Ascending aorta (tissue), 2 donors: ENCODE measurements around the gene NLGN3. TPM values are rescaled to one million over a fixed set of nuclear protein-coding genes. Genes with fewer than 3 reads are reported as not detected.

Source experiments
- DNase-seq, 2 donors: peaks; one replicate each; pipeline ENCODE4 v3.0.0-alpha.2; 2019; ENCODE audit warnings: low spot score in 2 of 2
- H3K27ac ChIP-seq, 2 donors: fragments of 200-600 bp; sonication (generic); one replicate each; pipeline ENCODE4 v1.5.1; 2016 to 2017; ENCODE audit warnings: mild to moderate bottlenecking in 1 of 2
- H3K27me3 ChIP-seq: fragments of 200-600 bp; sonication (generic); one replicate; pipeline ENCODE4 v1.5.1; 2017
- H3K36me3 ChIP-seq, 2 donors: fragments of 200-600 bp; sonication (generic); one replicate each; pipeline ENCODE4 v1.5.1; 2016
- H3K4me1 ChIP-seq, 2 donors: fragments of 200-600 bp; sonication (generic); one replicate each; pipeline ENCODE4 v1.5.1; 2016 to 2017; ENCODE audit warnings: mild to moderate bottlenecking in 1 of 2
- H3K4me3 ChIP-seq, 2 donors: fragments of 200-600 bp; sonication (generic); one replicate each; pipeline ENCODE4 v1.5.1; 2016 to 2017; ENCODE audit warnings: mild to moderate bottlenecking in 1 of 2
- H3K9me3 ChIP-seq, 2 donors: fragments of 200-600 bp; sonication (generic); one replicate each; pipeline ENCODE4 v1.5.1; 2016
- intact Hi-C: fragments of 100-400 bp; cut with DNase I; formaldehyde crosslinking; loops from one replicate; pipeline ENCODE4 v1.15.1; 2023
- total RNA-seq: library from RNA; depleted of rRNA; stranded (reverse); fragments of >200 nt; gene quantifications from one replicate; pipeline ENCODE4 v1.1.0, GENCODE V29; 2016
- TF ChIP-seq, protein P1 (sequence below), 3 experiments: fragments of 200-600 bp in 2 of 3; fragments of 450-650 bp in 1 of 3; sonication (generic) in 2 of 3; IDR thresholded peaks; one replicate each; pipeline ENCODE4 v1.5.1; 2016 to 2019; ENCODE audit warnings: antibody characterized with exemption in 3 of 3, mild to moderate bottlenecking in 1 of 3, moderate library complexity in 1 of 3

NLGN3 gene
- total RNA-seq, 1 donor from 2014 or later, result 0.21 TPM

DNA sequence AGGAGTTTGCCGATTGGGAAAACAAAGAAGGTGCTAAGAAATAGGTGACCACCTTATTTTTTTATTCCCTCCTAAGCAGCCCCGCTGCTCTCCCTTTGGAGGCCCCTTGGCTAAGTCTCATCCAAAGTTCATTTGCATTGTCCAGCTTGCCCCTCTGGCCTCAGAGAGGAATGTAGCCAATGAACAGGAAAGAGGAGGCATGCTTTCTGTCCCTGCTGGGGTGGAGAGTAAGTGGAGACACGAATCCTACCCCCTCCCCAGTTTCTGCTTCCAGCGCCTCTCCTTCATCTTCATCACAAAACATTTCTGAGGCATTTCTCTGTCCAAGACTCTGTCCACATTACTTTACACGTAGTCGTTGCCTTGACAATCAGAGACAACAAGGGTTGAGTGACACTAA, 38.7 kb downstream of the NLGN3 start:
- no peak overlapping the region for H3K27ac ChIP-seq
- intact Hi-C loops, result loop anchor here (10.0 kb wide), 2 partner anchors 181 to 749 kb away; partner anchors contain the start of gene TAF1
- TF ChIP-seq, protein P1, sequence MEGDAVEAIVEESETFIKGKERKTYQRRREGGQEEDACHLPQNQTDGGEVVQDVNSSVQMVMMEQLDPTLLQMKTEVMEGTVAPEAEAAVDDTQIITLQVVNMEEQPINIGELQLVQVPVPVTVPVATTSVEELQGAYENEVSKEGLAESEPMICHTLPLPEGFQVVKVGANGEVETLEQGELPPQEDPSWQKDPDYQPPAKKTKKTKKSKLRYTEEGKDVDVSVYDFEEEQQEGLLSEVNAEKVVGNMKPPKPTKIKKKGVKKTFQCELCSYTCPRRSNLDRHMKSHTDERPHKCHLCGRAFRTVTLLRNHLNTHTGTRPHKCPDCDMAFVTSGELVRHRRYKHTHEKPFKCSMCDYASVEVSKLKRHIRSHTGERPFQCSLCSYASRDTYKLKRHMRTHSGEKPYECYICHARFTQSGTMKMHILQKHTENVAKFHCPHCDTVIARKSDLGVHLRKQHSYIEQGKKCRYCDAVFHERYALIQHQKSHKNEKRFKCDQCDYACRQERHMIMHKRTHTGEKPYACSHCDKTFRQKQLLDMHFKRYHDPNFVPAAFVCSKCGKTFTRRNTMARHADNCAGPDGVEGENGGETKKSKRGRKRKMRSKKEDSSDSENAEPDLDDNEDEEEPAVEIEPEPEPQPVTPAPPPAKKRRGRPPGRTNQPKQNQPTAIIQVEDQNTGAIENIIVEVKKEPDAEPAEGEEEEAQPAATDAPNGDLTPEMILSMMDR (IDR thresholded peaks at IDR 0.05), result no peak
- H3K4me3 ChIP-seq, result no peak overlapping the region
- H3K27me3 ChIP-seq, result no peaks in the 10 kb centered on the region
- no peaks in the 10 kb centered on the region for H3K36me3 ChIP-seq
- no peaks in the 10 kb centered on the region for H3K4me1 ChIP-seq
- DNase-seq, result no peak
- H3K9me3 ChIP-seq, result no peaks in the 10 kb centered on the region

DNA sequence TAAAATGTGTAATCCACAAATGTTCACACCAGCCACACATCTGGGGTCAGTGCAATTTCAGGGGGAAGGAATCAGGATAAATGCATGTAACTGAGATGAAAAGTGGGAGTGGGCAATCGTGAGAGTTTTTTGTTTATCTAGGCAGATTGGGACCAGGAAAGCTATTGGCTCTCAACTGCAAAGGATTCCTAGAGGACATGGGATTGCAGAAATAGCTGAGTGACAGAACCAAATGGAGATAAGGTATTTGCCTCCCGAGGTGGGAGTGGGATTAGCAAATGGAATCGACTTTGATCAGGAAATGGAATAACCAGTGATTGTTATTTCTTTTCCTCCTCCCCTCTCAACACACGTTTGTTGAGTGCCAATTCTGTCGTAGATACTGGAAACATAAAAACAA, 39.5 kb downstream of the NLGN3 start:
- Histone ChIP-seq H3K4me3 (no peak overlapping the region), H3K9me3 (no peaks in the 10 kb centered on the region), H3K4me1 (no peaks in the 10 kb centered on the region), H3K27ac (no peak overlapping the region), H3K27me3 (no peaks in the 10 kb centered on the region), H3K36me3 (no peaks in the 10 kb centered on the region)
- TF ChIP-seq, protein P1 (IDR thresholded peaks at IDR 0.05), result no peak
- DNase-seq, result no peak
- intact Hi-C loops, result loop anchor here (10.0 kb wide), 2 partner anchors 181 to 749 kb away; partner anchors contain the start of gene TAF1

- TF ChIP-seq, protein P1 (IDR thresholded peaks at IDR 0.05), result no peak
- Histone ChIP-seq H3K27me3 (no peaks in the 10 kb centered on the region), H3K36me3 (no peaks in the 10 kb centered on the region), H3K4me3 (no peak overlapping the region), H3K27ac (no peak overlapping the region), H3K4me1 (no peaks in the 10 kb centered on the region), H3K9me3 (no peaks in the 10 kb centered on the region)
- intact Hi-C loops, result loop anchor here (10.0 kb wide), 2 partner anchors 180 to 750 kb away; partner anchors contain the start of gene TAF1
- no peak for DNase-seq
Observed at GRCh38 chrX:71184803-71185495, 40.3 kb downstream of the NLGN3 start.

- DNase-seq, result no peak
- TF ChIP-seq, protein P1 (IDR thresholded peaks at IDR 0.05), result no peak
- H3K9me3 ChIP-seq, result no peaks in the 10 kb centered on the region
- H3K36me3 ChIP-seq, result no peaks in the 10 kb centered on the region
- intact Hi-C loops, result no loop called here
- no peaks in the 10 kb centered on the region for H3K27me3 ChIP-seq
- no peak overlapping the region for H3K4me3 ChIP-seq
- H3K4me1 ChIP-seq, result no peaks in the 10 kb centered on the region
- no peak overlapping the region for H3K27ac ChIP-seq
Observed at GRCh38 chrX:71191248-71191647, 46.6 kb downstream of the NLGN3 start.

DNA sequence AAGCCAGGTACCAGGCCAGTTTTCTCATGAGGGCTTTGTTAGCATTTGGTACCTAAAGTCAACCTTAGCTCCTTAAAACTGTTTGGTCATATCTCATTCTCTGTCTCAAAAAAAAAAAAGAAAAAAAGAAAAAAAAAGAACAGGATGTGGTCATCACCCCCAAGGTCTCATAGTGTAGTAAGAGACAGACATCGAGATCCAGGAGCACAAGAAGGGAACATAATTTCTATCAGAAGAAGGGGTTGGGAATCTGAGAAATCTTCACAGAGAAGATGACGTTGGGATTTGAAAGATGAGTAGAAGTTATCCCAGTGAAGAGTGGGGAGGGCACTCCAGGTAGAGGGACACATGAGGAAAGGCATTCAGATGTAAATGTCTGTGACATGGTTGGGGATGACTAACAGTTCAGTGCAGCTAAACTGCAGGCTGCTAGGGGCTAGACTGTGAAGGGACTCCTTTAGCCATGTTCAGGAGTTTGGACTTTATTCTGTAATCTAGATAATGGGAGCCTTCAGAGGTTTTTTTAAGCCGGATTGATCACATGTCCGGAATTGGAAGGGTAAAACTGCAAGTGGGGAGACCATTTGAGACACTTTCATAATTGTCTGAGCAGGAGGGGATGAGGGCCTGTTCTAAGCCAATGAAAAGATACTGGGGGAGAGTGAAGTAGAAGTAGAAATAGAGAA, 51.5 kb downstream of the NLGN3 start:
- Histone ChIP-seq H3K4me1 (no peaks in the 10 kb centered on the region), H3K9me3 (no peaks in the 10 kb centered on the region), H3K4me3 (no peak overlapping the region), H3K36me3 (no peaks in the 10 kb centered on the region), H3K27ac (no peak overlapping the region), H3K27me3 (no peaks in the 10 kb centered on the region)
- TF ChIP-seq, protein P1 (IDR thresholded peaks at IDR 0.05), result no peak
- intact Hi-C loops, result no loop called here
- no peak for DNase-seq
